CD4-positive, alpha-beta T cell treated with Interleukin-15 for 1 hour (primary cell): ENCODE data around the gene FNIP2.
"Not testable (repeated sequence)": the region's sequence is repeated elsewhere in the genome, so short reads cannot be mapped to it uniquely, and the experiment has no call there.

Experiments used
- DNase-seq: peaks from one replicate; pipeline ENCODE4 v3.0.0-alpha.2; 2020

Gene FNIP2

GRCh38 chr4:158875455-158875854 lies 106.6 kb downstream of the FNIP2 start:
- no peak for DNase-seq

GRCh38 chr4:158877069-158877468 lies 108.2 kb downstream of the FNIP2 start:
- DNase-seq, result no peak

DNA sequence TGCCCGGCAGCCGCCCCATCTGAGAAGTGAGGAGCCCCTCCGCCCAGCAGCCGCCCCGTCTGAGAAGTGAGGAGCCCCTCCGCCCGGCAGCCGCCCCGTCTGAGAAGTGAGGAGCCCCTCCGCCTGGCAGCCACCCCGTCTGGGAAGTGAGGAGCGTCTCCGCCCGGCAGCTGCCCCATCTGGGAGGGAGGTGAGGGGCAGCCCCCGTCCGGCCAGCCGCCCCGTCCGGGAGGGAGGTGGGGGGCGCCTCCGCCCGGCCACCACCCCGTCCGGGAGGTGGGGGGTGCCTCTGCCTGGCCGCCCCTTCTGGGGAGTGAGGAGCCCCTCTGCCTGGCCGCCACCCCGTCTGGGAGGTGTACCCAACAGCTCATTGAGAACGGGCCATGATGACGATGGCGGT lies 113.3 kb downstream of the FNIP2 start:
- not testable (repeated sequence) for DNase-seq

- DNase-seq, result no peak
Observed at GRCh38 chr4:158884280-158884679, 115.5 kb downstream of the FNIP2 start.

GRCh38 chr4:158885564-158885963 lies 116.7 kb downstream of the FNIP2 start:
- no peak for DNase-seq

GRCh38 chr4:158890294-158890693 lies 121.5 kb downstream of the FNIP2 start:
- DNase-seq, result no peak

DNA sequence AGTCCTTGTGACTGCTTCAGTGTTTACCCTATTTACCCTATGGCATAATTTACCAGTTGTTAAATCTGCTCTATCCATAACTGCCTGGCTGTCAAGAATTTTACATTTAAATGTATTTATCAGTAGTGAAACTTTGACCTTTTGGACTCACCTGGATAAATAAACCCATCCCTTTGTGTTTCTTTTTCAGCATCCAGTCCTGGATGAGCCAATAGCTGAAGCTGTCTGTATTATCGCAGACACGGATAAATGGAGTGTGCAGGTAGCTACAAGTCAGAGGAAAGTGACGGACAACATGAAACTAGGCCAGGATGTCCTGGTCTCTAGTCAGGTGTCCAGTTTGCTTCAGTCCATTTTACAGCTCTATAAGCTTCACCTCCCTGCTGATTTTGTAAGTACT lies 122.4 kb downstream of the FNIP2 start:
- no peak for DNase-seq

- no peak for DNase-seq
Observed at GRCh38 chr4:158894826-158895225, 126.0 kb downstream of the FNIP2 start.

DNA sequence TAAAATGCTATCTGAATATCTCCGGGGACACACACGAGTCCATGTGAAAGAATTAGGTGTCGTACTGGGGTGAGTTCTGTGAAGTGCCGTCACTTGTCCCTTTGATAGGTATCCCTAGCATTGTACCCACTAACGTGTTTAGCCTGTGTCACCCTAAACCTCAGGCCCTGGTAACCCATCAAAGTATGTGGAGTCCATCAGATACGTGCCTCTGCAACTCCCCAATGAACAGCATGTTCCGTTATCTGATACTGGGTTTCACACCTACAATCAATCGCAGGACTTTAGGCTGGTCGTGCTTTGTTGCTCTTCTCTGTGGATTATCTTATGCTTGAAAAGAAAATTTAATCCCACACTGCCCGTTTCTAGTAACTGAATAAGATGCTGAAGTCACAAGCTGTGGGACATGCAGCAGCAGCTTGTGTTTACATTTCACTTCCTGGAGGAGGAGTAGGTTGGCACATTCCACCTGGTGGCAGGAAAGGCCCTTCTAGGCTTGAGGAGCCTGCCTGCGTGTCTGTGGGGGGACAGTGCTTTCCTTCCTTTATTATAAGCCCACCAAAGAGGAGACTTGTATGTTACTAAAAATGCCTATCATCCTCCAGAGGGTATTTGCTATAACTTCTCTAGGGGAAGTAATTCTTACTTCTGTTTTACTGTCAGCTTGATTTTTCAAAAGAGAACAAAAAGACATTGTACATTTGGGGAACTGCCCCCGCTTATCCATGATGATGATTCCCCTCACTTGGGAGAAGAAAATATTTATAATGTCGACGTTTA lies 127.2 kb downstream of the FNIP2 start:
- DNase-seq, result no peak

DNA sequence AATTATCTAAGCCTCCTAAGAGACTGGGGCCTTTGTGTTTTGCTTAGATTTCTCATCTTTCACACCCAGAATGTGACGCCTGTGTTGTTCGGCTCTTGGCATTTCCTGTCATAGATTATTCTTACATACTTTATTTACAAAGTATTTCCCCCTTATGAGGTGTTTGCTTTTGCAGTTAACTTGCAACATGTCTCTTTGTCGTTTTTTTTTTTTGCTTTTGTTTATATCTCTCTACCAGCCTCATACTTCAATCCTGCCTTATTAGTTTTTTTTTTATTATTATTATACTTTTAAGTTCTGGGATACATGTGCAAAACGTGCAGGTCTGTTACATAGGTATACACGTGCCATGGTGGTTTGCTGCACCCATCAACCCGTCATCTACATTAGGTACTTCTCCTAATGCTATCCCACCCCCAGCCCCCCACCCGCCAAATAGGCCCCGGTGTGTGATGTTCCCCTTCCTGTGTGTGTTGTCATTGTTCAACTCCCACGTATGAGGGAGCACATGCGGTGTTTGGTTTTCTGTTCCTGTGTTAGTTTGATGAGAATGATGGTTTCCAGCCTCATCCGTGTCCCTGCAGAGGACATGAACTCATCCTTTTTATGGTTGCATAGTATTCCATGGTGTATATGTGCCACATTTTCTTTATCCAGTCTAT lies 127.9 kb downstream of the FNIP2 start:
- not testable (repeated sequence) for DNase-seq

GRCh38 chr4:158900408-158900807 lies 131.6 kb downstream of the FNIP2 start:
- not testable (repeated sequence) for DNase-seq

- DNase-seq, result peak; percentile 25
Observed at GRCh38 chr4:158902280-158903078, 133.7 kb downstream of the FNIP2 start.

- DNase-seq, result no peak
Observed at GRCh38 chr4:158903079-158903456, 134.2 kb downstream of the FNIP2 start.

- no peak for DNase-seq
Observed at GRCh38 chr4:158903472-158904043, 134.7 kb downstream of the FNIP2 start.

DNA sequence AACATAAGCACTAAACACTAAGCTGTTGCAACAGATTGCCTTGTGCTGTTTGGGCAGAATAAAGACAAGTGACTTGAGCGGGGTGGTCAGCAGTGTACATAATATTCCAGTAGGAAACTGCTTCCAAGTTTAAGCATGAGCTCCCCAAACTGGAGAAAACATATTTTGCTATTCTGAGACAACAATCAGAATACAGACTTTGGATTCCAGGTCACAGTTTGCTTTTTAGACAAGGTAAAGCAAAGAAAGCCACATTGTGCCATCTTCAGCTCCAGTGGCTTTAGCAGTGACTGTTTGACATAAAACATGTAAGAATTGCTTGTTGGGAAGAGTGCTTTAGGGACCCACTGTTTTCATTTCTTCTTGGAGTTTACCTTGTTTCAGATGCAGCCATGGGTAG lies 136.0 kb downstream of the FNIP2 start:
- no peak for DNase-seq

DNA sequence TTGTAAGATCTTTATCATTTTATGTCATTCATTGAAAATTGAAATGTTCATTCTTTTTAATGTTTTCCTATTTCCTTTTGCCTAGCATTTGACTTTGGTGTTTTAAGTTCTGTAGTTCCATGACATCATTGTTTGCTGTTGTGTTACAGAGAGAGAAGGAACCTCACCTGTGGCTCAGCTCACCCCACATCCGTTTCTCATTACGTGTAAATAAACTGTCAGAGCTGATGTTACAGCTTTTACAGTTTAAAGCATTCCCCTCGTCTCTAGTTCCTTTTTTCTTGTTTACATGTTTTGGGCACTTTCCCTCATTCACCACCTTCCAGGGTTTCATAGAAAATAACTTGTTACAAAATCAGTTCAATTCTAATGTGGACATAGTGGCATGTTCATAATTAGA lies 137.2 kb downstream of the FNIP2 start:
- DNase-seq, result no peak

DNA sequence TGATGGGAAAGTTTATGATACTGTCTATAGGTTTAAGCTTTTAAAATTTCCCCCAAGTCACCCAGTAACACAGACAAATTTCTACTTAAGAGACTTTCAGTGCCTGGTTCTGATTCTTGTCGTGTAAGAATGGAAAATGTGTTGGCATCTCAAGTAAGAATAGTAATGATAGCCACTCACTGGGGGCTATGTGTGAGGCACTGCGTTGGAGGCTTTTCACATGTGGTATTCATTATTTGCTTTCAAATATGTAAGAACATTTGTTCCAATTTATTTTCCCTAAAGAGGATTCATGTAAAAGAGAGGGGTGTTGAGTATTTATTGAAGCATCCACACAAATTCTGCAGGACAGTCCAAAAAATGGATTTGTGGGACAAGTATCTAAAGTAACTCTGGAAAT lies 143.6 kb downstream of the FNIP2 start:
- no peak for DNase-seq

GRCh38 chr4:158912806-158913205 lies 144.0 kb downstream of the FNIP2 start:
- DNase-seq, result no peak

- DNase-seq, result no peak
Observed at GRCh38 chr4:158913766-158914165, 144.9 kb downstream of the FNIP2 start.

GRCh38 chr4:158914218-158914617 lies 145.4 kb downstream of the FNIP2 start:
- DNase-seq, result no peak

GRCh38 chr4:158915683-158916241 lies 146.9 kb downstream of the FNIP2 start:
- no peak for DNase-seq

GRCh38 chr4:158920452-158920996 lies 151.7 kb downstream of the FNIP2 start:
- DNase-seq, result not testable (repeated sequence)

- not testable (repeated sequence) for DNase-seq
Observed at GRCh38 chr4:158927774-158928173, 158.9 kb downstream of the FNIP2 start.
